HFF-Myc (cell line): ENCODE data around the gene DHRS3.

ENCODE experiments used
- DNase-seq: peaks from one replicate; pipeline ENCODE4 v3.0.0-alpha.2; 2011; ENCODE audit warnings: low read depth; ENCODE audit errors: extremely low read depth
- H3K4me3 ChIP-seq: replicated peaks from 2 replicates; pipeline ENCODE4 v1.5.1; 2011; ENCODE audit warnings: low read depth, mild to moderate bottlenecking, control low read depth, low read length
- TF ChIP-seq, protein P1 (sequence below): IDR thresholded peaks from 2 replicates; pipeline ENCODE4 v1.5.1; 2012; ENCODE audit warnings: mild to moderate bottlenecking, low read depth, low read length, control low read depth; ENCODE audit errors: missing control alignments

DHRS3 gene

DNA sequence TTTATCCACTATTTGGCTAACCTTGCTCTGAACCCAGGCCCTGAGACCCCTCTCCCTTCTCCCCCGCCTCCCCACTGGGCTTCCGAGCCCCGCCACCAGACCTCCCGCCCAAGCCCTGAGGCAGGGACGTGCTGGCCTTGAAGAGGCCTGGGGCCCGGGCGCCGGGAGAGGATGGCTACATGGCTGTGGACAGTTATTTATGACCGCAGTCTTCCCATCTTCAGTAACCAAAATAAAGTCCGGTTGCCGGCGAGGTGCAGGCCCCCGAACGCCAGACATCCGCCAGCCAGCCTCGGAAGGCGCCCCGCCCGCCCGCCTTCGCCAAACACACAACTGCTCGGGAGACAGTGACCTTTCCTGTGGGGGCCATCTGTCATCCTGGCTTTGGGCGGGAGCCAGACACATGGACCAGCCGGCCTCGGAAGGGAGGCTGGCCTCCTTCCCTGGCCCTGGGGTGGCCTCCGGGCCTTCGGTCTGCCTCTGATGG, 69.0 kb downstream of the DHRS3 start:
- no peak overlapping the region for H3K4me3 ChIP-seq
- TF ChIP-seq, protein P1, sequence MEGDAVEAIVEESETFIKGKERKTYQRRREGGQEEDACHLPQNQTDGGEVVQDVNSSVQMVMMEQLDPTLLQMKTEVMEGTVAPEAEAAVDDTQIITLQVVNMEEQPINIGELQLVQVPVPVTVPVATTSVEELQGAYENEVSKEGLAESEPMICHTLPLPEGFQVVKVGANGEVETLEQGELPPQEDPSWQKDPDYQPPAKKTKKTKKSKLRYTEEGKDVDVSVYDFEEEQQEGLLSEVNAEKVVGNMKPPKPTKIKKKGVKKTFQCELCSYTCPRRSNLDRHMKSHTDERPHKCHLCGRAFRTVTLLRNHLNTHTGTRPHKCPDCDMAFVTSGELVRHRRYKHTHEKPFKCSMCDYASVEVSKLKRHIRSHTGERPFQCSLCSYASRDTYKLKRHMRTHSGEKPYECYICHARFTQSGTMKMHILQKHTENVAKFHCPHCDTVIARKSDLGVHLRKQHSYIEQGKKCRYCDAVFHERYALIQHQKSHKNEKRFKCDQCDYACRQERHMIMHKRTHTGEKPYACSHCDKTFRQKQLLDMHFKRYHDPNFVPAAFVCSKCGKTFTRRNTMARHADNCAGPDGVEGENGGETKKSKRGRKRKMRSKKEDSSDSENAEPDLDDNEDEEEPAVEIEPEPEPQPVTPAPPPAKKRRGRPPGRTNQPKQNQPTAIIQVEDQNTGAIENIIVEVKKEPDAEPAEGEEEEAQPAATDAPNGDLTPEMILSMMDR = no peak
- DNase-seq = no peak

DNA sequence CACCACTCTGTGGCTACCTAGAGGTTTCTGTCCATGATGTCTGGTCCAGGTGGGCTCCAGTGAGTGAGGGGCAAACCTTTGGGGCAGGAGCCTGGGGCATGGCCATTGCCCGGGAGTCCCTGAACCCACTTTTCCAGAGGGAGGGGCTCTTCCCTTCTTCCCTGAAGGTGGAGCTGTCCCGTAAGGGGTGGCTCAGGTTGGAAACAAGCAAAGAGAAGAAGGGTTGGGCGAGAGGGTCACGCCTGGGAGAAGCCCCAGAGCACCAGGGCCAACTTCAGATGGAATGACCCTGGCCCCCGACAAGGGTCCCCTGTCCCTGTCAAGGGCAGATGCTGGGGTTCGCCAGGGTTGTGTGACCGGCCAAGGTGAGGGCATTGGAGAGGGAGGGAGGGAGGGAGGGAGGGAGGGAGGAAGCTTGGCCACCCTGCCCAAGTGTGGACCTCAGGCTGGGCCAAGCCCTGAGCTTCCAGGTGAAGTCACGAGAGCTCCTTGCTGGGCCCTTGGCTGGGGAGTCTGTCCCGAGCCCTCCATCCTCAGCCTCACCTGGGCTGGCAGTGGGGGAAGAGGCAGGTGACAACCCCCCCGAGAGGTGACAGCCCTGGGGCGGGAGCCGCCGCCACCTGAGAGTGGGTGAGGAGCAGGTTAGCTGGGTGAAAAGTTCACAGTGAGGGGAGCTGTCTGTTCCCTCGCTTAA, 69.6 kb downstream of the DHRS3 start:
- TF ChIP-seq, protein P1 = no peak
- no peak overlapping the region for H3K4me3 ChIP-seq
- no peak for DNase-seq

DNA sequence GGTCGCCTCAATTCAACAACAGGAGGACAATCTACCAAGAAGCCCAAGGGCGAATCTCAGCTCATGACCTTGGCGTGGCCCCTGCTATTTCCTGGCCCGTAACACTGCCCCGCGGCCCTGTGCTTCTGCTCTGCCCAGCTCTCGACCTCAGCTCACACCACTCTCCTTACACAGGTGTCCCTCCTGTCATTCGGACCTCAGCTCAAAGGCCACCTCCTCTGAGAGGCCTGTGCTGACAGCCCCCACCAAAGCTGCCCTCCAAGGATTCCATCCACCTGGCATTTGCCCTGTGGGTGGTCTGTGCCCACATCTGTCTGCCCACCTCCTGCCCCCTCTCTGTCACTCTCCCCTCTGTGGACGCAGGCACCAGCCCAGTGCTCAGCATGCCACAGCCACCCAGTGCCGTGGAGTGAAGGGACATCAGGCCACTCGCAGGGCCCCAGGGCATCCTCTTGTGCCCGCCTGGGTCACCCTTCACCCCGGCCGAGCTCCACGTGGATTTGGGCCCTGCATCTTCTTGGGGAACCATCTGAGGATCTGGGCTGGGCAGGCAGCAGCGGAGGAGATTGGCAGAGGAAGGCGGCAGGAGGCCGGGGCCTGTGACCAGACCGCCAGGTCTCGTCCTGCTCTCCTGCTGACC, 70.3 kb downstream of the DHRS3 start:
- no peak overlapping the region for H3K4me3 ChIP-seq
- TF ChIP-seq, protein P1 = no peak
- no peak for DNase-seq

DNA sequence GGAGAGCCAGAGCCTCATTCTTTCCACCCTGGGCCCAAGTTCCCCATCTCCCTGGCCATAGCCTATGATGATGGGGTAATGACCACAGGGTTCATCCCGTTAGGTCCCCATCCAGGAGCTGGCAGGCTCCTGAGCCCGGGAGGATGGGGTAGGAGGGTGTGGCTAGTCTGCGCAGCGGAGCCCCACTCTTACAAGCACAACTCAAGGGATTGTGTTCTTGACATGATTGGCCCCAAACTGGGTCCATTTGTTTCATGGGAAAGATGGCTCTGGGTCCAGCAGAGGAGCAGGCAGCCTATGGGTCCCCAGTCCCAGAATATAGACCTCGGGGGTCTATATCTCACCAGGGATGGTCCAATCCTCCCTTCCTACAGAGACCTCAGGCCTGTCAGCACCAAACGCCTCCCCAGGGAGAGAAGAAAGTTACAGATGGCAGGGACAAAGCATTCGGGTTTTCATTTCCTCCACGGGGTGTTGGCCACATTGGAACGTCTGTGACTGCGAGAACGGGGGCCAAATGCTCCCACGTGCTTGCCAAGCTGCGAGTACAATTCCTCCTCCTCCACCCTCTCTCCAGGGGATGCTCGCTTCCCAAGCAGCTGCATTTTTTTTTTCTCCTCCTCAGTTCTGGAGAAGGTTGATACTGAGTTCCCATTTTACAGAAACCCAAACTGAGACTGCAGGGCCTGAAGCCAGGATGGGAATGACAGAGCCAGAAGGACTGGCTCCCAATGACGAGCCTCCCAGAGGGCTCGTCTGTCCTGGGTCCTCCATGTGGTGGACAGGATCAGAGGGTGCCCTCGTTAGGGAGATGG, 71.0 kb downstream of the DHRS3 start:
- TF ChIP-seq, protein P1 = no peak
- H3K4me3 ChIP-seq = no peak overlapping the region
- no peak for DNase-seq

DNA sequence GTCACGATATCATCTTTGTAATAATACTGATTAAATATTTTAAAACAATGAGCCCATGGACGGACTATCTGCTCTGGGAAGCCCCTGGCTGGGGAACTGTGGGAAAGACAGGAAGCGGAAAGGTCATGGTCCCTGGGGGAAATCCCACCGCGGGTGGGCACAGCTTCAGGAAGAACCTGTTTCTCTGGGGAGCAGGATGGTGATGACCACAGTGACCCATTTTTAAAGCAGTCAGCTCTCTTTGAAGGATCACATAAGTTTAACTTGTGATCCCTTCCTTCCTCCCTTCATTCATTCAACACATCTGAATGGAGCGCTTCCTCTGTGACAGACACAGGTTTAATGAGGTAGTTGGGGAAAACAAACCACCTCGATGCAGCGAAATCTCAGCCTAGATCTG, 73.0 kb downstream of the DHRS3 start:
- no peak overlapping the region for H3K4me3 ChIP-seq
- TF ChIP-seq, protein P1 = no peak
- no peak for DNase-seq

DNA sequence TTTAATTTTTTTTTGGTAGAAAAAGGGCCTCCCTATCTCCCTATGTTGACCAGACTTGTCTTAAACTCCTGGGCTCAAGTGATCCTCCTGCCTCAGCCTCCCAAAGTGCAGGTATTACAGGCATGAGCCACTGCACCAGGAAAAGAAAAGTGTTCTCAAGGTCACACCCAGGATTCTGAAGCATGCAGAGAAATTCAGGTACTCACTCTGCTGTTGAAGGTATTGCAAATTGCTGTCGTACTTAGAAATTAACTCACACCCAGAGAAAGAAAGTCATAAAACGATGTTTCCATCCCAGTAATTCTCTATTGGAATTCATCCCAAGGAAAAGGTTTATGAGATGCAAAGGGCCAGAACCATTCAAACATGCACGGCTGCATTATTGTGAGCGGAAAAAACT, 73.7 kb downstream of the DHRS3 start:
- no peak overlapping the region for H3K4me3 ChIP-seq
- DNase-seq = no peak
- TF ChIP-seq, protein P1 = no peak
